ENCODE results near the gene RPP30. TPM values are rescaled to one million over a fixed set of nuclear protein-coding genes. Genes with fewer than 3 reads are reported as not detected.

The RPP30 gene
- 56.8 TPM for total RNA-seq (2021; ENCODE audit: unreplicated experiment)
- 18.8 and 32.8 TPM in 2 replicates for polyA plus RNA-seq (2012)
- percentile 80 among the genes with signal in this experiment for Bru-seq, nascent RNA
- percentile 74 among the genes with signal in this experiment for BruChase-seq, experiment 1, labeled RNA remaining after a 6-hour chase
- percentile 71 among the genes with signal in this experiment for BruChase-seq, experiment 2, labeled RNA remaining after a 2-hour chase
- long read RNA-seq, transcript RPP30-202 (11 exons, 2,589 nt), result major isoform, 17 of 49 reads
- long read RNA-seq, partial matches to known transcripts, result 13 of 49 reads
- long read RNA-seq, other reads (novel, unspliced or antisense), result 16 of 49 reads

- ChIA-PET RAD21 (ENCODE audit: low non-redundant PET in 1 of 2, low total read pairs in 2 of 2, uncharacterized antibody in 2 of 2, unreplicated experiment in 2 of 2) (no interaction called here), CTCF (interaction anchor here (1.0 kb wide), 2 partner anchors 8 to 424 kb away, joined by 4 to 7 read pairs; no protein-coding TSS in a partner anchor), POLR2A (no interaction called here)
- Histone ChIP-seq H3K4me1 (ENCODE audit: control insufficient read depth in 1 of 2, insufficient read depth in 2 of 2, low read length in 2 of 2) (peaks cover 6 to 17% of the 10 kb centered on the region in 2 experiments; a peak in 3 of 4 replicates), H2AFZ (ENCODE audit: low read depth, low read length, poor library complexity, severe bottlenecking) (peak within 1 kb of the TSS; percentile 78), H3K9me3 (ENCODE audit: control insufficient read depth in 1 of 2, insufficient read depth in 1 of 2, low read depth in 1 of 2, low read length in 2 of 2) (peaks cover 0 to 7% of the 10 kb centered on the region in 2 experiments; a peak in 2 of 4 replicates), H3K36me3 (ENCODE audit: control insufficient read depth in 1 of 2, insufficient read depth in 2 of 2, low read length in 2 of 2) (peaks cover 13 to 15% of the 10 kb centered on the region in 2 experiments; a peak in 3 of 4 replicates), H3K4me3 (replicated peaks in 1 of 2; ENCODE audit: low read depth in 1 of 2, low read length in 2 of 2) (peak within 1 kb of the TSS; percentile 86 to 92), H3K9me2 (ENCODE audit: insufficient read depth) (no peaks in the 10 kb centered on the region), H3K9ac (ENCODE audit: low read length) (peak within 1 kb of the TSS; percentile 75), H3K79me2 (ENCODE audit: insufficient read depth, low read length) (peaks cover 38% of the 10 kb centered on the region), H3K27me3 (ENCODE audit: insufficient read depth, low read length) (no peaks in the 10 kb centered on the region), H3K4me2 (ENCODE audit: low read length) (peak within 1 kb of the TSS; percentile 83), H4K20me1 (ENCODE audit: insufficient read depth) (no peaks in the 10 kb centered on the region), H3K27ac (ENCODE audit: low read depth, low read length) (peak within 1 kb of the TSS; percentile 55)
- intact Hi-C loops (cut with micrococcal nuclease), result no loop called here
- no TSS peak for BruUV-seq (replicated peaks)
- DNase-seq (ENCODE audit: low read depth, low spot score), result no peak
- ATAC-seq, result peak; percentile 100
- TF ChIP-seq TCF7L2 (IDR thresholded peaks at IDR 0.05; ENCODE audit: borderline replicate concordance, extremely low read depth, insufficient read depth, insufficient read length), result no peak
- peak; percentile 92 for TF ChIP-seq YY1 (IDR thresholded peaks at IDR 0.05; ENCODE audit: extremely low read depth, insufficient replicate concordance, low read depth, low read length)
- TF ChIP-seq EZH2 (IDR thresholded peaks at IDR 0.05), result no peak
- TF ChIP-seq, protein P1, sequence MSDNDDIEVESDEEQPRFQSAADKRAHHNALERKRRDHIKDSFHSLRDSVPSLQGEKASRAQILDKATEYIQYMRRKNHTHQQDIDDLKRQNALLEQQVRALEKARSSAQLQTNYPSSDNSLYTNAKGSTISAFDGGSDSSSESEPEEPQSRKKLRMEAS (IDR thresholded peaks at IDR 0.05), result peak; percentile 68
- no peak for TF ChIP-seq SRF (IDR thresholded peaks at IDR 0.05; ENCODE audit: low read depth)
- no peak for TF ChIP-seq EGR1 (IDR thresholded peaks at IDR 0.05; ENCODE audit: low read depth)
- TF ChIP-seq EZH2phosphoT487 (IDR thresholded peaks at IDR 0.05; ENCODE audit: borderline replicate concordance), result no peak
- TF ChIP-seq, protein P2, sequence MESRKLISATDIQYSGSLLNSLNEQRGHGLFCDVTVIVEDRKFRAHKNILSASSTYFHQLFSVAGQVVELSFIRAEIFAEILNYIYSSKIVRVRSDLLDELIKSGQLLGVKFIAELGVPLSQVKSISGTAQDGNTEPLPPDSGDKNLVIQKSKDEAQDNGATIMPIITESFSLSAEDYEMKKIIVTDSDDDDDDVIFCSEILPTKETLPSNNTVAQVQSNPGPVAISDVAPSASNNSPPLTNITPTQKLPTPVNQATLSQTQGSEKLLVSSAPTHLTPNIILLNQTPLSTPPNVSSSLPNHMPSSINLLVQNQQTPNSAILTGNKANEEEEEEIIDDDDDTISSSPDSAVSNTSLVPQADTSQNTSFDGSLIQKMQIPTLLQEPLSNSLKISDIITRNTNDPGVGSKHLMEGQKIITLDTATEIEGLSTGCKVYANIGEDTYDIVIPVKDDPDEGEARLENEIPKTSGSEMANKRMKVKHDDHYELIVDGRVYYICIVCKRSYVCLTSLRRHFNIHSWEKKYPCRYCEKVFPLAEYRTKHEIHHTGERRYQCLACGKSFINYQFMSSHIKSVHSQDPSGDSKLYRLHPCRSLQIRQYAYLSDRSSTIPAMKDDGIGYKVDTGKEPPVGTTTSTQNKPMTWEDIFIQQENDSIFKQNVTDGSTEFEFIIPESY (IDR thresholded peaks at IDR 0.05; ENCODE audit: extremely low read depth, insufficient replicate concordance, low read length), result no peak
- no peak for TF ChIP-seq ZNF274 (IDR thresholded peaks at IDR 0.05; ENCODE audit: low read depth, low read length)
- TF ChIP-seq RAD21 (IDR thresholded peaks at IDR 0.05; ENCODE audit: low read depth), result no peak
- no peak for TF ChIP-seq CTCF (IDR thresholded peaks at IDR 0.05 in 2 of 3, conservative IDR thresholded peaks at IDR 0.05 in 1 of 3; ENCODE audit: borderline replicate concordance in 1 of 3, insufficient read depth in 1 of 3, low read depth in 2 of 3, low read length in 2 of 3)
- TF ChIP-seq CBX3 (IDR thresholded peaks at IDR 0.05; ENCODE audit: low read depth), result peak; percentile 79
- TF ChIP-seq CEBPB (IDR thresholded peaks at IDR 0.05; ENCODE audit: low read depth), result no peak
- TF ChIP-seq, protein P3, sequence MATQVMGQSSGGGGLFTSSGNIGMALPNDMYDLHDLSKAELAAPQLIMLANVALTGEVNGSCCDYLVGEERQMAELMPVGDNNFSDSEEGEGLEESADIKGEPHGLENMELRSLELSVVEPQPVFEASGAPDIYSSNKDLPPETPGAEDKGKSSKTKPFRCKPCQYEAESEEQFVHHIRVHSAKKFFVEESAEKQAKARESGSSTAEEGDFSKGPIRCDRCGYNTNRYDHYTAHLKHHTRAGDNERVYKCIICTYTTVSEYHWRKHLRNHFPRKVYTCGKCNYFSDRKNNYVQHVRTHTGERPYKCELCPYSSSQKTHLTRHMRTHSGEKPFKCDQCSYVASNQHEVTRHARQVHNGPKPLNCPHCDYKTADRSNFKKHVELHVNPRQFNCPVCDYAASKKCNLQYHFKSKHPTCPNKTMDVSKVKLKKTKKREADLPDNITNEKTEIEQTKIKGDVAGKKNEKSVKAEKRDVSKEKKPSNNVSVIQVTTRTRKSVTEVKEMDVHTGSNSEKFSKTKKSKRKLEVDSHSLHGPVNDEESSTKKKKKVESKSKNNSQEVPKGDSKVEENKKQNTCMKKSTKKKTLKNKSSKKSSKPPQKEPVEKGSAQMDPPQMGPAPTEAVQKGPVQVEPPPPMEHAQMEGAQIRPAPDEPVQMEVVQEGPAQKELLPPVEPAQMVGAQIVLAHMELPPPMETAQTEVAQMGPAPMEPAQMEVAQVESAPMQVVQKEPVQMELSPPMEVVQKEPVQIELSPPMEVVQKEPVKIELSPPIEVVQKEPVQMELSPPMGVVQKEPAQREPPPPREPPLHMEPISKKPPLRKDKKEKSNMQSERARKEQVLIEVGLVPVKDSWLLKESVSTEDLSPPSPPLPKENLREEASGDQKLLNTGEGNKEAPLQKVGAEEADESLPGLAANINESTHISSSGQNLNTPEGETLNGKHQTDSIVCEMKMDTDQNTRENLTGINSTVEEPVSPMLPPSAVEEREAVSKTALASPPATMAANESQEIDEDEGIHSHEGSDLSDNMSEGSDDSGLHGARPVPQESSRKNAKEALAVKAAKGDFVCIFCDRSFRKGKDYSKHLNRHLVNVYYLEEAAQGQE (IDR thresholded peaks at IDR 0.05; ENCODE audit: low read depth), result no peak
- TF ChIP-seq SIN3A (IDR thresholded peaks at IDR 0.05; ENCODE audit: low read depth), result 0 out of 2 replicates have a peak, but pooled peaks have one; percentile 50
- TF ChIP-seq POLR2A (IDR thresholded peaks at IDR 0.05; ENCODE audit: borderline replicate concordance, extremely low read depth, insufficient read depth, insufficient read length), result peak; percentile 40
These were observed at the start of gene RPP30 for GRCh38 chr10:90871766-90872647. TSS of gene RPP30 (plus strand) at chr10:90871974. CDS start at chr10:90871987, 13 bp downstream.

Data from HCT116 (cell line).